A549 (cell line): ENCODE data around the gene OOSP3. TPM values are rescaled to one million over a fixed set of nuclear protein-coding genes. Genes with fewer than 3 reads are reported as not detected.

ENCODE experiments used
- ATAC-seq, 2 experiments: fragments of 200-7000 bp in 1 of 2; fragments of >200 bp in 1 of 2; cut with Nextera tagmentation in 1 of 2; cut with Tn5 transposase in 1 of 2; 3 replicates each; pipeline versions ENCODE4 v1.8.0 to v1.9.1; 2018 to 2020; ENCODE audit warnings: mild to moderate bottlenecking in 1 of 2, moderate library complexity in 1 of 2
- CTCF ChIA-PET: fragments of 300-600 bp; sonication (Branson Sonifier 250); formaldehyde crosslinking; extraction: SDS; loops from one replicate; lab custom pipeline; 2021; ENCODE audit warnings: antibody characterized with exemption, inconsistent platforms; lab: Yijun Ruan, JAX
- POLR2A ChIA-PET: fragments of 350-600 bp; formaldehyde crosslinking; extraction: SDS; loops from one replicate; lab custom pipeline; 2021; ENCODE audit warnings: antibody characterized with exemption, inconsistent platforms; lab: Yijun Ruan, JAX
- DNase-seq, 2 experiments: peaks; one replicate each; pipeline versions ENCODE4 v3.0.0 to v3.0.0-alpha.2; 2011 to 2016; ENCODE audit warnings: low read depth in 1 of 2, low spot score in 1 of 2
- FAIRE-seq: peaks from 2 replicates; lab custom pipeline; 2011; peaks lifted over from hg19 to GRCh38; lab: Jason Lieb, UNC
- H3K27ac ChIP-seq, 2 experiments: fragments of >200 bp; sonication (Bioruptor Twin); formaldehyde crosslinking; 3 replicates each; pipeline ENCODE4 v1.5.1; 2016 to 2017
- H3K4me1 ChIP-seq: fragments of >200 bp; sonication (Bioruptor Twin); formaldehyde crosslinking; 3 replicates; pipeline ENCODE4 v1.6.1; 2016
- H3K4me2 ChIP-seq: fragments of >200 bp; sonication (Bioruptor Twin); formaldehyde crosslinking; 3 replicates; pipeline ENCODE4 v1.6.1; 2016
- H3K4me3 ChIP-seq: fragments of >200 bp; sonication (Bioruptor Twin); formaldehyde crosslinking; 3 replicates; pipeline ENCODE4 v1.5.1; 2016
- H3K9me3 ChIP-seq: fragments of >200 bp; sonication (Bioruptor Twin); formaldehyde crosslinking; 3 replicates; pipeline ENCODE4 v1.6.1; 2016
- BHLHE40 ChIP-seq: IDR thresholded peaks from 2 replicates; pipeline ENCODE4 v1.6.1; 2012; ENCODE audit warnings: low read depth, low read length, inconsistent platforms
- CEBPB ChIP-seq, 2 experiments: fragments of >200 bp in 1 of 2; sonication (Bioruptor Twin) in 1 of 2; formaldehyde crosslinking in 1 of 2; IDR thresholded peaks; 2 replicates each; pipeline ENCODE4 v1.6.1; 2012 to 2016
- CHD4 ChIP-seq: fragments of 200-600 bp; sonication (generic); IDR thresholded peaks from 2 replicates; pipeline ENCODE4 v1.6.1; 2016; ENCODE audit warnings: antibody characterized with exemption, mild to moderate bottlenecking, borderline replicate concordance
- EP300 ChIP-seq, 2 experiments: fragments of >200 bp; sonication (Bioruptor Twin); formaldehyde crosslinking; IDR thresholded peaks; 2 replicates in 1 of 2; 3 replicates in 1 of 2; pipeline ENCODE4 v1.6.1; 2016 to 2017
- FOSB ChIP-seq: fragments of 250-450 bp; sonication (Bioruptor Pico); IDR thresholded peaks from 2 replicates; pipeline ENCODE4 v1.5.0; 2020; ENCODE audit warnings: mild to moderate bottlenecking, moderate library complexity
- FOSL2 ChIP-seq, 2 experiments: fragments of 450-650 bp in 1 of 2; fragments of >200 bp in 1 of 2; sonication (Bioruptor Twin) in 1 of 2; formaldehyde crosslinking; IDR thresholded peaks; 2 replicates each; pipeline versions ENCODE4 v1.5.0 to v1.6.1; 2016 to 2020; ENCODE audit warnings: mild to moderate bottlenecking in 1 of 2, moderate library complexity in 1 of 2
- JUN ChIP-seq, 2 experiments: fragments of >200 bp; sonication (Bioruptor Twin); formaldehyde crosslinking; IDR thresholded peaks; 2 replicates in 1 of 2; 3 replicates in 1 of 2; pipeline ENCODE4 v1.6.1; 2016 to 2017
- KDM1A ChIP-seq: fragments of 200-600 bp; sonication (generic); IDR thresholded peaks from 2 replicates; pipeline ENCODE4 v1.6.1; 2016; ENCODE audit warnings: low read depth, mild to moderate bottlenecking
- MAFK ChIP-seq: fragments of 450-650 bp; IDR thresholded peaks from 2 replicates; pipeline ENCODE4 v1.6.1; 2014; ENCODE audit not compliant: partially characterized antibody
- NPAS2 ChIP-seq: fragments of 250-450 bp; sonication (Bioruptor Pico); IDR thresholded peaks from 2 replicates; pipeline ENCODE4 v1.8.0; 2022; ENCODE audit warnings: mild to moderate bottlenecking, moderate library complexity, borderline replicate concordance
- RFX5 ChIP-seq: fragments of 450-650 bp; IDR thresholded peaks from 2 replicates; pipeline ENCODE4 v1.7.1; 2014; ENCODE audit warnings: antibody characterized with exemption, mild to moderate bottlenecking, moderate library complexity
- RNF2 ChIP-seq: fragments of 200-600 bp; sonication (generic); IDR thresholded peaks from 2 replicates; pipeline ENCODE4 v1.6.1; 2016; ENCODE audit warnings: low read depth, mild to moderate bottlenecking, antibody characterized with exemption, moderate library complexity, borderline replicate concordance
- ZC3H11A ChIP-seq: fragments of 450-650 bp; IDR thresholded peaks from 2 replicates; pipeline ENCODE4 v1.6.1; 2014; ENCODE audit warnings: antibody characterized with exemption, mild to moderate bottlenecking
- ZFP36 ChIP-seq: fragments of 450-650 bp; IDR thresholded peaks from 2 replicates; pipeline ENCODE4 v1.6.1; 2014; ENCODE audit warnings: borderline replicate concordance; ENCODE audit not compliant: partially characterized antibody
- ZNF302 ChIP-seq: fragments of 250-450 bp; sonication (Bioruptor Pico); IDR thresholded peaks from 2 replicates; pipeline ENCODE4 v1.9.0; 2021; ENCODE audit warnings: inconsistent platforms, mild to moderate bottlenecking, moderate library complexity
- WGBS: methylation state at CpG from one replicate; pipeline ENCODE4 v1.1.6; 2017; ENCODE audit errors: missing lambda C conversion rate; 5-methylcytosine and 5-hydroxymethylcytosine counted together
- polyA plus RNA-seq, 4 experiments: library from polyadenylated mRNA; depleted of rRNA in 3 of 4; stranded (reverse); fragments of >200 nt; fragmentation: RNase III in 1 of 4; extraction: RNeasy Plus Mini Kit Qiagen cat#74134 plus additional on column Dnase treatment in 1 of 4; gene quantifications; 2 replicates in 3 of 4; 3 replicates in 1 of 4; pipeline ENCODE4 v1.2.3, GENCODE V29; 2011 to 2017
- TF ChIP-seq, protein P1 (sequence below): IDR thresholded peaks from 2 replicates; pipeline ENCODE4 v1.6.1; 2012
- TF ChIP-seq, protein P2 (sequence below): fragments of 450-650 bp; IDR thresholded peaks from 2 replicates; pipeline ENCODE4 v1.6.1; 2014; ENCODE audit warnings: antibody characterized with exemption
- TF ChIP-seq, protein P3 (sequence below): fragments of >200 bp; sonication (Bioruptor Twin); formaldehyde crosslinking; IDR thresholded peaks from 2 replicates; pipeline ENCODE4 v1.6.1; 2016
- TF ChIP-seq, protein P4 (sequence below): fragments of 200-600 bp; sonication (generic); IDR thresholded peaks from 2 replicates; pipeline ENCODE4 v1.6.1; 2016; ENCODE audit warnings: antibody characterized with exemption, mild to moderate bottlenecking, moderate library complexity
- TF ChIP-seq, protein P5 (sequence below): fragments of 250-450 bp; sonication (Bioruptor Pico); IDR thresholded peaks from 2 replicates; pipeline ENCODE4 v1.5.0; 2020; ENCODE audit warnings: low read depth, mild to moderate bottlenecking, moderate library complexity
- TF ChIP-seq, protein P6 (sequence below): IDR thresholded peaks from 2 replicates; pipeline ENCODE4 v1.6.1; 2012; ENCODE audit warnings: low read depth, borderline replicate concordance
- TF ChIP-seq, protein P7 (sequence below): fragments of >200 bp; sonication (Bioruptor Twin); formaldehyde crosslinking; IDR thresholded peaks from 3 replicates; pipeline ENCODE4 v1.6.1; 2016

The OOSP3 gene
- polyA plus RNA-seq, 2 of the 4 experiments (the other 2 are of a cell fraction): not detected

DNA sequence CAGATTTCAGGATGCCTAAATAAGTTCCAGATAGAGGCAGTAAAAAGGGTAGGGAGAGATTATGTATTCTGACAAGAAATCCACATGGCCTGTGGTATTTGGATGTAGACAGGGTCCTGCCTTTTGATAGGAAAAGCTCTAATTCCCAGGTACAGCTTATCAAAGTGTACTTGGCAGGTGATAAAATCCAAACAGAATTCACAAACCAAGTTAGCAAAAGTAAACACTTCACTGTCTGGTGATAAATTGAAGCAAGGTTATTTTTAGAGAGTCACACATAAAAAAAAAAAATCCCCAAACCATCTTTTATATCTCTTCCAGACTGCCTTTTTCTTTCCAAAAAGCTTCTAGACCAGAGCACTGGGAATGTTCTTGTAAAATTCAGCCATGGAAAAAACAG, 39.0 kb upstream of the OOSP3 start:
- Histone ChIP-seq H3K4me2 (no peak overlapping the region), H3K9me3 (no peaks in the 10 kb centered on the region), H3K27ac (no peak overlapping the region), H3K4me1 (no peaks in the 10 kb centered on the region), H3K4me3 (no peak overlapping the region)
- FAIRE-seq (no peak), ATAC-seq (no peak), DNase-seq (no peak)
- POLR2A ChIA-PET: no interaction called here
- TF ChIP-seq EP300 (IDR thresholded peaks at IDR 0.05) (no peak), ZFP36 (no peak), JUN (IDR thresholded peaks at IDR 0.05) (no peak), RNF2 (no peak), FOSL2 (IDR thresholded peaks at IDR 0.05) (no peak), FOSL2 (CRISPR knock-in tag; IDR thresholded peaks at IDR 0.05) (no peak), CEBPB (IDR thresholded peaks at IDR 0.05) (no peak)
- TF ChIP-seq, protein P1, sequence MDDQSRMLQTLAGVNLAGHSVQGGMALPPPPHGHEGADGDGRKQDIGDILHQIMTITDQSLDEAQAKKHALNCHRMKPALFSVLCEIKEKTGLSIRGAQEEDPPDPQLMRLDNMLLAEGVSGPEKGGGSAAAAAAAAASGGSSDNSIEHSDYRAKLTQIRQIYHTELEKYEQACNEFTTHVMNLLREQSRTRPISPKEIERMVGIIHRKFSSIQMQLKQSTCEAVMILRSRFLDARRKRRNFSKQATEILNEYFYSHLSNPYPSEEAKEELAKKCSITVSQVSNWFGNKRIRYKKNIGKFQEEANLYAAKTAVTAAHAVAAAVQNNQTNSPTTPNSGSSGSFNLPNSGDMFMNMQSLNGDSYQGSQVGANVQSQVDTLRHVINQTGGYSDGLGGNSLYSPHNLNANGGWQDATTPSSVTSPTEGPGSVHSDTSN: no peak
- TF ChIP-seq, protein P2, sequence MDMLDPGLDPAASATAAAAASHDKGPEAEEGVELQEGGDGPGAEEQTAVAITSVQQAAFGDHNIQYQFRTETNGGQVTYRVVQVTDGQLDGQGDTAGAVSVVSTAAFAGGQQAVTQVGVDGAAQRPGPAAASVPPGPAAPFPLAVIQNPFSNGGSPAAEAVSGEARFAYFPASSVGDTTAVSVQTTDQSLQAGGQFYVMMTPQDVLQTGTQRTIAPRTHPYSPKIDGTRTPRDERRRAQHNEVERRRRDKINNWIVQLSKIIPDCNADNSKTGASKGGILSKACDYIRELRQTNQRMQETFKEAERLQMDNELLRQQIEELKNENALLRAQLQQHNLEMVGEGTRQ: no peak
- TF ChIP-seq, protein P3, sequence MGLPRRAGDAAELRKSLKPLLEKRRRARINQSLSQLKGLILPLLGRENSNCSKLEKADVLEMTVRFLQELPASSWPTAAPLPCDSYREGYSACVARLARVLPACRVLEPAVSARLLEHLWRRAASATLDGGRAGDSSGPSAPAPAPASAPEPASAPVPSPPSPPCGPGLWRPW: no peak
- CTCF ChIA-PET: no interaction called here

DNA sequence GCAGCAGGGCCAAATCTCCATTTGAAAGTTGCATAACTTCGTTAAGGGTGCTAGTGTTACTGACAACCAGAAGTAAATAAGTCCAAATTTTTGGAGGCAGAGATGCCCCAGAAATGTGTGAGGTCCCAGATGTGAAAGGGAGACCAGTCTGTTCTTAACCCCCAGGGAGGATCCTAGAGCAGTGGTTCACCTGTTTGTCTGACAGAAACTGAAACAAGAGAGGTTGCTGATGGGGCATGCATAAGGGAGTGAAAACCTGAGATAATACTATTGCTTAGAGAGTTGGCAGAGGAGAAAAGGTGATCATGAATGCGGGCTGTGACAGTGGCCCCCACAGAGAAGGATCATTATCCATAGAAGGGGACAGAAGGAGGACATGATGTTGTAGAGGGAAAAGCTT, 37.1 kb upstream of the OOSP3 start:
- WGBS: 38% methylated on average over 2 of the region's 2 CpGs
- TF ChIP-seq ZNF302 (CRISPR knock-in tag): no peak
- no peak for TF ChIP-seq BHLHE40
- TF ChIP-seq NPAS2 (CRISPR knock-in tag): no peak
- TF ChIP-seq, protein P3: no peak
- TF ChIP-seq ZFP36: no peak
- TF ChIP-seq FOSL2 (IDR thresholded peaks at IDR 0.05): no peak
- no peak for TF ChIP-seq FOSL2 (CRISPR knock-in tag; IDR thresholded peaks at IDR 0.05)
- TF ChIP-seq FOSB (CRISPR knock-in tag): no peak
- TF ChIP-seq, protein P4, sequence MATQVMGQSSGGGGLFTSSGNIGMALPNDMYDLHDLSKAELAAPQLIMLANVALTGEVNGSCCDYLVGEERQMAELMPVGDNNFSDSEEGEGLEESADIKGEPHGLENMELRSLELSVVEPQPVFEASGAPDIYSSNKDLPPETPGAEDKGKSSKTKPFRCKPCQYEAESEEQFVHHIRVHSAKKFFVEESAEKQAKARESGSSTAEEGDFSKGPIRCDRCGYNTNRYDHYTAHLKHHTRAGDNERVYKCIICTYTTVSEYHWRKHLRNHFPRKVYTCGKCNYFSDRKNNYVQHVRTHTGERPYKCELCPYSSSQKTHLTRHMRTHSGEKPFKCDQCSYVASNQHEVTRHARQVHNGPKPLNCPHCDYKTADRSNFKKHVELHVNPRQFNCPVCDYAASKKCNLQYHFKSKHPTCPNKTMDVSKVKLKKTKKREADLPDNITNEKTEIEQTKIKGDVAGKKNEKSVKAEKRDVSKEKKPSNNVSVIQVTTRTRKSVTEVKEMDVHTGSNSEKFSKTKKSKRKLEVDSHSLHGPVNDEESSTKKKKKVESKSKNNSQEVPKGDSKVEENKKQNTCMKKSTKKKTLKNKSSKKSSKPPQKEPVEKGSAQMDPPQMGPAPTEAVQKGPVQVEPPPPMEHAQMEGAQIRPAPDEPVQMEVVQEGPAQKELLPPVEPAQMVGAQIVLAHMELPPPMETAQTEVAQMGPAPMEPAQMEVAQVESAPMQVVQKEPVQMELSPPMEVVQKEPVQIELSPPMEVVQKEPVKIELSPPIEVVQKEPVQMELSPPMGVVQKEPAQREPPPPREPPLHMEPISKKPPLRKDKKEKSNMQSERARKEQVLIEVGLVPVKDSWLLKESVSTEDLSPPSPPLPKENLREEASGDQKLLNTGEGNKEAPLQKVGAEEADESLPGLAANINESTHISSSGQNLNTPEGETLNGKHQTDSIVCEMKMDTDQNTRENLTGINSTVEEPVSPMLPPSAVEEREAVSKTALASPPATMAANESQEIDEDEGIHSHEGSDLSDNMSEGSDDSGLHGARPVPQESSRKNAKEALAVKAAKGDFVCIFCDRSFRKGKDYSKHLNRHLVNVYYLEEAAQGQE: no peak
- POLR2A ChIA-PET: no interaction called here
- no peak for DNase-seq
- no peaks in the 10 kb centered on the region for H3K4me1 ChIP-seq
- no peak overlapping the region for H3K4me3 ChIP-seq
- CTCF ChIA-PET: no interaction called here
- no peak for FAIRE-seq
- no peak for ATAC-seq
- H3K27ac ChIP-seq: no peak overlapping the region
- no peak overlapping the region for H3K4me2 ChIP-seq
- H3K9me3 ChIP-seq: no peaks in the 10 kb centered on the region

DNA sequence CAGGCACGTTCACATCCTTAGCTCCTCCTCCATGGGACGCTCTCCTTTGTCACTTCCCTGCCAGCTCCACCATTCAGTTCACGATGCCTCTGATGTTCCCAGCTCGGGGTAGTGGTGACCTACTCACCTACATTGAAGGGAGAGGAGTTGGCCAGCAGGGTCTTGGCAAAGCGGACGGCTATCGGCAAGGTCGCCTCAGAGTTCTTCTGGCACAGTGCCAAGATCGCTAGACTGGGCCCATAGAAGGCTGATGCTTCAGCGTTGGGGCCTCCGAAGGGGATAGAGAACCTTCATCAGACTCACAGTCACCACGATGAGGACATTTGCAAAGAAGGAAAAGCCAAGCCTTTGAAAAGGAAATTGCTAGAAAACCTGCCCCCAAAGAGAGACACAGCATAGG, 36.3 kb upstream of the OOSP3 start:
- H3K4me3 ChIP-seq: no peak overlapping the region
- H3K4me2 ChIP-seq: no peak overlapping the region
- ATAC-seq (no peak), DNase-seq (no peak), FAIRE-seq (no peak)
- no peak overlapping the region for H3K27ac ChIP-seq
- 27% methylated on average over 10 of the region's 12 CpGs for WGBS
- ChIA-PET POLR2A (no interaction called here), CTCF (no interaction called here)
- no peaks in the 10 kb centered on the region for H3K9me3 ChIP-seq
- H3K4me1 ChIP-seq: no peaks in the 10 kb centered on the region
- TF ChIP-seq CHD4 (no peak), ZC3H11A (no peak), ZFP36 (no peak), RFX5 (no peak), MAFK (no peak), KDM1A (no peak)
- TF ChIP-seq, protein P5, sequence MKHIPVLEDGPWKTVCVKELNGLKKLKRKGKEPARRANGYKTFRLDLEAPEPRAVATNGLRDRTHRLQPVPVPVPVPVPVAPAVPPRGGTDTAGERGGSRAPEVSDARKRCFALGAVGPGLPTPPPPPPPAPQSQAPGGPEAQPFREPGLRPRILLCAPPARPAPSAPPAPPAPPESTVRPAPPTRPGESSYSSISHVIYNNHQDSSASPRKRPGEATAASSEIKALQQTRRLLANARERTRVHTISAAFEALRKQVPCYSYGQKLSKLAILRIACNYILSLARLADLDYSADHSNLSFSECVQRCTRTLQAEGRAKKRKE (CRISPR knock-in tag): no peak
- TF ChIP-seq, protein P6, sequence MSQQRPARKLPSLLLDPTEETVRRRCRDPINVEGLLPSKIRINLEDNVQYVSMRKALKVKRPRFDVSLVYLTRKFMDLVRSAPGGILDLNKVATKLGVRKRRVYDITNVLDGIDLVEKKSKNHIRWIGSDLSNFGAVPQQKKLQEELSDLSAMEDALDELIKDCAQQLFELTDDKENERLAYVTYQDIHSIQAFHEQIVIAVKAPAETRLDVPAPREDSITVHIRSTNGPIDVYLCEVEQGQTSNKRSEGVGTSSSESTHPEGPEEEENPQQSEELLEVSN: no peak
- TF ChIP-seq, protein P7, sequence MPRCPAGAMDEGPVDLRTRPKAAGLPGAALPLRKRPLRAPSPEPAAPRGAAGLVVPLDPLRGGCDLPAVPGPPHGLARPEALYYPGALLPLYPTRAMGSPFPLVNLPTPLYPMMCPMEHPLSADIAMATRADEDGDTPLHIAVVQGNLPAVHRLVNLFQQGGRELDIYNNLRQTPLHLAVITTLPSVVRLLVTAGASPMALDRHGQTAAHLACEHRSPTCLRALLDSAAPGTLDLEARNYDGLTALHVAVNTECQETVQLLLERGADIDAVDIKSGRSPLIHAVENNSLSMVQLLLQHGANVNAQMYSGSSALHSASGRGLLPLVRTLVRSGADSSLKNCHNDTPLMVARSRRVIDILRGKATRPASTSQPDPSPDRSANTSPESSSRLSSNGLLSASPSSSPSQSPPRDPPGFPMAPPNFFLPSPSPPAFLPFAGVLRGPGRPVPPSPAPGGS: no peak
